WTC11 (cell line): Measurements from ENCODE around the gene IFT25. TPM values are rescaled to one million over a fixed set of nuclear protein-coding genes. Genes with fewer than 3 reads are reported as not detected.

Experiments used
- ATAC-seq: fragments of 200-7000 bp; cut with Tn5 transposase; 2 replicates; pipeline ENCODE4 v1.10.0; 2021; ENCODE audit warnings: mild to moderate bottlenecking, moderate library complexity
- CTCF ChIA-PET: fragments of 300-600 bp; sonication (Branson Sonifier 250); formaldehyde crosslinking; loops from one replicate; lab custom pipeline; 2021; ENCODE audit warnings: antibody characterized with exemption; lab: Charles Lee
- POLR2A ChIA-PET: fragments of 350-600 bp; sonication (Branson Sonifier 250); formaldehyde crosslinking; loops from one replicate; lab custom pipeline; 2021; ENCODE audit warnings: antibody characterized with exemption; lab: Charles Lee
- DNase-seq: peaks from one replicate; pipeline ENCODE4 v3.0.0; 2021; ENCODE audit warnings: low spot score
- H3K27ac Mint-ChIP-seq: 2 replicates; pipeline ENCODE4 v1.8.0; 2021; ENCODE audit warnings: mixed read lengths
- H3K27me3 Mint-ChIP-seq: 2 replicates; pipeline ENCODE4 v1.8.0; 2021; ENCODE audit warnings: low read depth, mild to moderate bottlenecking, moderate library complexity, mixed read lengths
- H3K36me3 Mint-ChIP-seq: 2 replicates; pipeline ENCODE4 v1.8.0; 2021; ENCODE audit warnings: mixed read lengths
- H3K4me1 Mint-ChIP-seq: 2 replicates; pipeline ENCODE4 v1.8.0; 2022; ENCODE audit warnings: mixed read lengths
- H3K4me3 Mint-ChIP-seq: 2 replicates; pipeline ENCODE4 v1.8.0; 2021; ENCODE audit warnings: mild to moderate bottlenecking, moderate library complexity, mixed read lengths
- H3K9me3 Mint-ChIP-seq: 2 replicates; pipeline ENCODE4 v1.8.0; 2021; ENCODE audit warnings: mixed read lengths
- ETV6 ChIP-seq: sonication (generic); formaldehyde crosslinking; IDR thresholded peaks from 2 replicates; pipeline ENCODE4 v1.8.1; 2022; ENCODE audit warnings: mild to moderate bottlenecking, missing genetic modification reagents
- FOXK1 ChIP-seq: sonication (generic); formaldehyde crosslinking; IDR thresholded peaks from 2 replicates; pipeline ENCODE4 v1.8.0; 2022; ENCODE audit warnings: mild to moderate bottlenecking, moderate library complexity, missing genetic modification reagents
- GRHL2 ChIP-seq: fragments of 250-450 bp; sonication (Bioruptor Pico); IDR thresholded peaks from 2 replicates; pipeline ENCODE4 v1.8.0; 2022; ENCODE audit warnings: mild to moderate bottlenecking, moderate library complexity; ENCODE audit not compliant: insufficient replicate concordance, severe bottlenecking
- GTF2I ChIP-seq: fragments of 250-450 bp; sonication (Bioruptor Pico); conservative IDR thresholded peaks from 2 replicates; pipeline ENCODE4 v1.4.0; 2021; ENCODE audit warnings: mild to moderate bottlenecking
- HMGA2 ChIP-seq: fragments of 250-450 bp; sonication (Bioruptor Pico); IDR thresholded peaks from 2 replicates; pipeline ENCODE4 v1.4.0; 2021; ENCODE audit warnings: mild to moderate bottlenecking, moderate library complexity
- JUN ChIP-seq: sonication (generic); formaldehyde crosslinking; IDR thresholded peaks from 2 replicates; pipeline ENCODE4 v1.8.0; 2023; ENCODE audit warnings: mild to moderate bottlenecking, missing genetic modification reagents
- NFE2L1 ChIP-seq: sonication (generic); formaldehyde crosslinking; IDR thresholded peaks from 2 replicates; pipeline ENCODE4 v1.8.1; 2023; ENCODE audit warnings: missing genetic modification reagents
- NR2C2 ChIP-seq: sonication (generic); formaldehyde crosslinking; IDR thresholded peaks from 2 replicates; pipeline ENCODE4 v1.8.0; 2022; ENCODE audit warnings: mild to moderate bottlenecking, missing genetic modification reagents
- STAT6 ChIP-seq: sonication (generic); formaldehyde crosslinking; conservative IDR thresholded peaks from 2 replicates; pipeline ENCODE4 v1.8.1; 2023; ENCODE audit warnings: mild to moderate bottlenecking, low read depth, missing genetic modification reagents, moderate library complexity
- ZNF263 ChIP-seq: sonication (generic); formaldehyde crosslinking; IDR thresholded peaks from 2 replicates; pipeline ENCODE4 v1.8.1; 2022; ENCODE audit warnings: low read depth, mild to moderate bottlenecking, moderate library complexity, missing genetic modification reagents
- ZNF671 ChIP-seq: fragments of 250-450 bp; sonication (Bioruptor Pico); IDR thresholded peaks from 2 replicates; pipeline ENCODE4 v1.8.0; 2021; ENCODE audit warnings: mild to moderate bottlenecking
- total RNA-seq: library from RNA; stranded (reverse); gene quantifications from 3 replicates; pipeline ENCODE4 v1.2.3, GENCODE V29; 2021
- TF ChIP-seq, protein P1 (sequence below): sonication (generic); formaldehyde crosslinking; IDR thresholded peaks from 2 replicates; pipeline ENCODE4 v1.8.1; 2023; ENCODE audit warnings: mild to moderate bottlenecking, missing genetic modification reagents, borderline replicate concordance
- TF ChIP-seq, protein P2 (sequence below): sonication (generic); formaldehyde crosslinking; IDR thresholded peaks from 2 replicates; pipeline ENCODE4 v1.8.1; 2023; ENCODE audit warnings: mild to moderate bottlenecking, missing genetic modification reagents

IFT25 gene
- total RNA-seq, 1 experiment from 2014 or later = 22.6 TPM

DNA sequence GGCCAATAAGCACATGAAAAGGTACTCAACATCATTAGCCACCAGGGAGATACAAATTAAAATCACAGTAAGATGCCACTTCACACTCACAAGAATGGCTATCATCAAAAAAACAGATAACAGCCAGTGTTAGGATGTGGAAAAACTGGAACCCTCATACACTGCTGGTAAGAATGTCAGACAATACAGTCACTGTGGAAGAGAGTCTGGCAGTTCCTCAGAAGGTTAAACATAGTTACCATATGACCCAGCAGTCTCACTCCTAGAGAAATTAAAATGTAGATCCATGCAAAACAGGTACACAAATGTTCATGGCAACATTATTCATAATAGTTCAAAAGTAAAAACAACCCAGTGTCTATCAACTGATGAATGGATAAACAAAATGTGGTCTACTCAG lies 39.2 kb upstream of the IFT25 start (continued):
- TF ChIP-seq STAT6 (CRISPR knock-in tag) = no peak
- no peak for TF ChIP-seq NFE2L1 (CRISPR knock-in tag)
- TF ChIP-seq GTF2I = no peak

- TF ChIP-seq GTF2I = no peak
- TF ChIP-seq ZNF263 (CRISPR knock-in tag) = no peak
- TF ChIP-seq FOXK1 (CRISPR knock-in tag) = 0 out of 2 replicates have a peak, but pooled peaks have one; percentile 20
- no peak for TF ChIP-seq GRHL2 (CRISPR knock-in tag)
- TF ChIP-seq HMGA2 (CRISPR knock-in tag) = no peak
- no peak for TF ChIP-seq NR2C2 (CRISPR knock-in tag)
- TF ChIP-seq, protein P1, sequence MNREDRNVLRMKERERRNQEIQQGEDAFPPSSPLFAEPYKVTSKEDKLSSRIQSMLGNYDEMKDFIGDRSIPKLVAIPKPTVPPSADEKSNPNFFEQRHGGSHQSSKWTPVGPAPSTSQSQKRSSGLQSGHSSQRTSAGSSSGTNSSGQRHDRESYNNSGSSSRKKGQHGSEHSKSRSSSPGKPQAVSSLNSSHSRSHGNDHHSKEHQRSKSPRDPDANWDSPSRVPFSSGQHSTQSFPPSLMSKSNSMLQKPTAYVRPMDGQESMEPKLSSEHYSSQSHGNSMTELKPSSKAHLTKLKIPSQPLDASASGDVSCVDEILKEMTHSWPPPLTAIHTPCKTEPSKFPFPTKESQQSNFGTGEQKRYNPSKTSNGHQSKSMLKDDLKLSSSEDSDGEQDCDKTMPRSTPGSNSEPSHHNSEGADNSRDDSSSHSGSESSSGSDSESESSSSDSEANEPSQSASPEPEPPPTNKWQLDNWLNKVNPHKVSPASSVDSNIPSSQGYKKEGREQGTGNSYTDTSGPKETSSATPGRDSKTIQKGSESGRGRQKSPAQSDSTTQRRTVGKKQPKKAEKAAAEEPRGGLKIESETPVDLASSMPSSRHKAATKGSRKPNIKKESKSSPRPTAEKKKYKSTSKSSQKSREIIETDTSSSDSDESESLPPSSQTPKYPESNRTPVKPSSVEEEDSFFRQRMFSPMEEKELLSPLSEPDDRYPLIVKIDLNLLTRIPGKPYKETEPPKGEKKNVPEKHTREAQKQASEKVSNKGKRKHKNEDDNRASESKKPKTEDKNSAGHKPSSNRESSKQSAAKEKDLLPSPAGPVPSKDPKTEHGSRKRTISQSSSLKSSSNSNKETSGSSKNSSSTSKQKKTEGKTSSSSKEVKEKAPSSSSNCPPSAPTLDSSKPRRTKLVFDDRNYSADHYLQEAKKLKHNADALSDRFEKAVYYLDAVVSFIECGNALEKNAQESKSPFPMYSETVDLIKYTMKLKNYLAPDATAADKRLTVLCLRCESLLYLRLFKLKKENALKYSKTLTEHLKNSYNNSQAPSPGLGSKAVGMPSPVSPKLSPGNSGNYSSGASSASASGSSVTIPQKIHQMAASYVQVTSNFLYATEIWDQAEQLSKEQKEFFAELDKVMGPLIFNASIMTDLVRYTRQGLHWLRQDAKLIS (CRISPR knock-in tag) = no peak
- no peak for TF ChIP-seq ZNF671 (CRISPR knock-in tag)
- TF ChIP-seq, protein P2, sequence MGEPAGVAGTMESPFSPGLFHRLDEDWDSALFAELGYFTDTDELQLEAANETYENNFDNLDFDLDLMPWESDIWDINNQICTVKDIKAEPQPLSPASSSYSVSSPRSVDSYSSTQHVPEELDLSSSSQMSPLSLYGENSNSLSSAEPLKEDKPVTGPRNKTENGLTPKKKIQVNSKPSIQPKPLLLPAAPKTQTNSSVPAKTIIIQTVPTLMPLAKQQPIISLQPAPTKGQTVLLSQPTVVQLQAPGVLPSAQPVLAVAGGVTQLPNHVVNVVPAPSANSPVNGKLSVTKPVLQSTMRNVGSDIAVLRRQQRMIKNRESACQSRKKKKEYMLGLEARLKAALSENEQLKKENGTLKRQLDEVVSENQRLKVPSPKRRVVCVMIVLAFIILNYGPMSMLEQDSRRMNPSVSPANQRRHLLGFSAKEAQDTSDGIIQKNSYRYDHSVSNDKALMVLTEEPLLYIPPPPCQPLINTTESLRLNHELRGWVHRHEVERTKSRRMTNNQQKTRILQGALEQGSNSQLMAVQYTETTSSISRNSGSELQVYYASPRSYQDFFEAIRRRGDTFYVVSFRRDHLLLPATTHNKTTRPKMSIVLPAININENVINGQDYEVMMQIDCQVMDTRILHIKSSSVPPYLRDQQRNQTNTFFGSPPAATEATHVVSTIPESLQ (CRISPR knock-in tag) = no peak
- Mint-ChIP-seq H3K4me3 (peak overlapping the region; percentile 65), H3K27me3 (peaks cover 6% of the 10 kb centered on the region), H3K4me1 (peaks cover 39% of the 10 kb centered on the region), H3K36me3 (no peaks in the 10 kb centered on the region), H3K27ac (peak overlapping the region; percentile 78), H3K9me3 (no peaks in the 10 kb centered on the region)
- ChIA-PET CTCF (interaction anchor here (0.9 to 3.2 kb wide), 9 partner anchors 9 to 506 kb away, joined by 3 to 40 read pairs (median 3); partner anchors contain the start of gene IFT25), POLR2A (no interaction called here)
- DNase-seq (no peak), ATAC-seq (peak; percentile 25; the same call in 1 of the 2 replicates)
Observed at GRCh38 chr1:53982763-53983104, 37.2 kb upstream of the IFT25 start.

GRCh38 chr1:53982034-53982762 lies 36.7 kb upstream of the IFT25 start:
- CTCF ChIA-PET = interaction anchor here (0.9 to 3.2 kb wide), 9 partner anchors 10 to 507 kb away, joined by 3 to 40 read pairs (median 3); partner anchors contain the start of gene IFT25
- H3K4me1 Mint-ChIP-seq = peaks cover 39% of the 10 kb centered on the region
- peak; percentile 96 for ATAC-seq
- H3K36me3 Mint-ChIP-seq = no peaks in the 10 kb centered on the region
- H3K27me3 Mint-ChIP-seq = peaks cover 6% of the 10 kb centered on the region
- peak; percentile 70 for DNase-seq
- TF ChIP-seq JUN (CRISPR knock-in tag) (no peak), ETV6 (CRISPR knock-in tag) (peak; percentile 47; the same call in 1 of the 2 replicates)
- peak overlapping the region; percentile 78 for H3K27ac Mint-ChIP-seq
- POLR2A ChIA-PET = no interaction called here
- peak overlapping the region; percentile 65 for H3K4me3 Mint-ChIP-seq
- no peaks in the 10 kb centered on the region for H3K9me3 Mint-ChIP-seq
